DOHH2 (cell line): ENCODE measurements around the gene IL1RAPL1.

ENCODE experiments used
- H3F3A ChIP-seq: fragments of 200-600 bp; sonication (generic), shearing (Covaris generic); 2 replicates; pipeline ENCODE4 v1.6.0; 2016; ENCODE audit warnings: antibody characterized with exemption, mild to moderate bottlenecking; ENCODE audit not compliant: control insufficient read depth, insufficient read depth
- H3K27ac ChIP-seq: fragments of 200-600 bp; sonication (generic); 2 replicates; pipeline ENCODE4 v1.5.1; 2014; ENCODE audit warnings: low read depth, mild to moderate bottlenecking, low read length, moderate library complexity
- H3K27me3 ChIP-seq: fragments of 200-600 bp; sonication (generic); 2 replicates; pipeline ENCODE4 v1.6.1; 2014; ENCODE audit warnings: mild to moderate bottlenecking, low read length, mixed read lengths; ENCODE audit not compliant: control insufficient read depth
- H3K36me3 ChIP-seq: fragments of 200-600 bp; sonication (generic); 2 replicates; pipeline ENCODE4 v1.6.1; 2014; ENCODE audit warnings: mild to moderate bottlenecking, low read length, moderate library complexity, mixed read lengths; ENCODE audit not compliant: control insufficient read depth
- H3K4me1 ChIP-seq: fragments of 200-600 bp; sonication (generic); 2 replicates; pipeline ENCODE4 v1.6.1; 2014; ENCODE audit warnings: mild to moderate bottlenecking, low read length, mixed read lengths; ENCODE audit not compliant: control insufficient read depth
- H3K4me2 ChIP-seq: fragments of 200-600 bp; sonication (generic); 2 replicates; pipeline ENCODE4 v1.6.0; 2014; ENCODE audit warnings: mild to moderate bottlenecking, low read length, moderate library complexity
- H3K4me3 ChIP-seq: fragments of 200-600 bp; sonication (generic); 2 replicates; pipeline ENCODE4 v1.5.1; 2014; ENCODE audit warnings: mild to moderate bottlenecking, low read length, mixed read lengths
- H3K79me2 ChIP-seq: fragments of 200-600 bp; sonication (generic); 2 replicates; pipeline ENCODE4 v1.6.1; 2014; ENCODE audit warnings: mild to moderate bottlenecking, low read length, mixed read lengths; ENCODE audit not compliant: control insufficient read depth
- H3K9me2 ChIP-seq: fragments of 200-600 bp; sonication (generic); replicated peaks from 2 replicates; pipeline ENCODE4 v1.6.1; 2014; ENCODE audit warnings: mild to moderate bottlenecking, low read length, mixed read lengths; ENCODE audit not compliant: control insufficient read depth
- H3K9me3 ChIP-seq: fragments of 200-600 bp; sonication (generic); 2 replicates; pipeline ENCODE4 v1.6.1; 2014; ENCODE audit warnings: antibody characterized with exemption, low read length, mixed read lengths; ENCODE audit not compliant: control insufficient read depth, insufficient read depth
- H4K20me1 ChIP-seq: fragments of 200-600 bp; sonication (generic); 2 replicates; pipeline ENCODE4 v1.6.0; 2014; ENCODE audit warnings: low read depth, mild to moderate bottlenecking, antibody characterized with exemption, low read length, moderate library complexity; ENCODE audit not compliant: control insufficient read depth, insufficient read depth
- CTCF ChIP-seq: fragments of 200-600 bp; sonication (generic); IDR thresholded peaks from one replicate; pipeline ENCODE4 v1.5.1; 2014; ENCODE audit warnings: antibody characterized with exemption, mild to moderate bottlenecking, low read depth, low read length; ENCODE audit not compliant: poor library complexity, severe bottlenecking
- EZH2phosphoT487 ChIP-seq: fragments of 200-600 bp; sonication (generic); IDR thresholded peaks from 2 replicates; pipeline ENCODE4 v1.6.1; 2017; ENCODE audit warnings: borderline replicate concordance, mild to moderate bottlenecking, antibody characterized with exemption, low read length, moderate library complexity, mixed read lengths

The IL1RAPL1 gene

GRCh38 chrX:28576117-28576516, 11.1 kb upstream of the IL1RAPL1 start:
- Histone ChIP-seq H3K4me2 (no peak overlapping the region), H3K4me3 (no peak overlapping the region)
- TF ChIP-seq CTCF = no peak
- no peak for TF ChIP-seq EZH2phosphoT487

GRCh38 chrX:28581522-28581921, 5.7 kb upstream of the IL1RAPL1 start:
- Histone ChIP-seq H3K4me1 (no peaks in the 10 kb centered on the region), H3K79me2 (no peaks in the 10 kb centered on the region), H3K4me2 (no peak overlapping the region), H3F3A (no peaks in the 10 kb centered on the region), H3K9me2 (no peaks in the 10 kb centered on the region), H3K4me3 (no peak overlapping the region), H3K9me3 (no peaks in the 10 kb centered on the region), H3K27me3 (no peaks in the 10 kb centered on the region), H3K27ac (no peak overlapping the region), H3K36me3 (no peaks in the 10 kb centered on the region), H4K20me1 (no peaks in the 10 kb centered on the region)
- no peak for TF ChIP-seq CTCF
- TF ChIP-seq EZH2phosphoT487 = no peak

More at GRCh38 chrX:28576117-28576516, 11.1 kb upstream of the IL1RAPL1 start:
- no peaks in the 10 kb centered on the region for H4K20me1 ChIP-seq
- H3K9me2 ChIP-seq = no peaks in the 10 kb centered on the region
- no peaks in the 10 kb centered on the region for H3K9me3 ChIP-seq
- no peaks in the 10 kb centered on the region for H3K4me1 ChIP-seq
- H3K27me3 ChIP-seq = no peaks in the 10 kb centered on the region
- no peaks in the 10 kb centered on the region for H3F3A ChIP-seq
- no peak overlapping the region for H3K27ac ChIP-seq
- no peaks in the 10 kb centered on the region for H3K79me2 ChIP-seq
- H3K36me3 ChIP-seq = no peaks in the 10 kb centered on the region

GRCh38 chrX:28582511-28582910, 4.7 kb upstream of the IL1RAPL1 start:
- Histone ChIP-seq H3K4me3 (no peak overlapping the region), H3K4me1 (no peaks in the 10 kb centered on the region), H3K79me2 (no peaks in the 10 kb centered on the region), H3F3A (no peaks in the 10 kb centered on the region), H3K9me2 (no peaks in the 10 kb centered on the region), H3K4me2 (no peak overlapping the region), H3K36me3 (no peaks in the 10 kb centered on the region), H3K27me3 (no peaks in the 10 kb centered on the region), H4K20me1 (no peaks in the 10 kb centered on the region), H3K9me3 (no peaks in the 10 kb centered on the region), H3K27ac (no peak overlapping the region)
- no peak for TF ChIP-seq EZH2phosphoT487
- no peak for TF ChIP-seq CTCF

- Histone ChIP-seq H3K4me3 (no peak overlapping the region), H3K27ac (no peak overlapping the region), H3K4me1 (no peaks in the 10 kb centered on the region), H3K27me3 (no peaks in the 10 kb centered on the region), H4K20me1 (no peaks in the 10 kb centered on the region), H3K79me2 (no peaks in the 10 kb centered on the region), H3K4me2 (no peak overlapping the region), H3F3A (no peaks in the 10 kb centered on the region), H3K9me2 (no peaks in the 10 kb centered on the region), H3K9me3 (no peaks in the 10 kb centered on the region), H3K36me3 (no peaks in the 10 kb centered on the region)
- TF ChIP-seq CTCF (no peak), EZH2phosphoT487 (no peak)
Measured at GRCh38 chrX:28584025-28584424, 3.2 kb upstream of the IL1RAPL1 start.
